GM18508 (cell line): ENCODE measurements around the gene CCDC39.
"Not testable (repeated sequence)": the region's sequence is repeated elsewhere in the genome, so short reads cannot be mapped to it uniquely, and the experiment has no call there.

Experiments used
- ATAC-seq: cut with Tn5 transposase; IDR thresholded peaks from one replicate; pipeline ENCODE4 v1.9.1; 2021; ENCODE audit warnings: moderate number of reproducible peaks; ENCODE audit not compliant: insufficient read depth, unreplicated experiment

Gene CCDC39

DNA sequence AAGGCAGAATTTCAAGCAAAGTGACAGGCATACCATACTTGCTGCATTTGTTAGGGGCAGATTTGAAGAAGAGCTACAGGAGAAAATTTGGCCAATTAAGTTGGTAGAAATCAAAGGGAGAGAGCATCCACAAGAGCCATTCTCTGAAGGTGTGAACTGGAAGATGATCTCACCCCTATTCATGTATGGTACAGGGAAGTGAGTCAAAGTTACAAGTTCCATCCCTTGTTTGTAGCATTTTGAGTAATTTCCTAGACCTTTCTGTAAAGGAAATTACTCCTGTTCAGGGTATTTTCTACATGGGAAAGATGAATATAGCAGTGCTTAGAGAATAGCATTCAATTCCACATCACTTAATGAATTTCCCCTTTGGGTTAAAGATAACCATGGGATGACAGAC is 48.9 kb downstream of the CCDC39 start:
- ATAC-seq = no peak

DNA sequence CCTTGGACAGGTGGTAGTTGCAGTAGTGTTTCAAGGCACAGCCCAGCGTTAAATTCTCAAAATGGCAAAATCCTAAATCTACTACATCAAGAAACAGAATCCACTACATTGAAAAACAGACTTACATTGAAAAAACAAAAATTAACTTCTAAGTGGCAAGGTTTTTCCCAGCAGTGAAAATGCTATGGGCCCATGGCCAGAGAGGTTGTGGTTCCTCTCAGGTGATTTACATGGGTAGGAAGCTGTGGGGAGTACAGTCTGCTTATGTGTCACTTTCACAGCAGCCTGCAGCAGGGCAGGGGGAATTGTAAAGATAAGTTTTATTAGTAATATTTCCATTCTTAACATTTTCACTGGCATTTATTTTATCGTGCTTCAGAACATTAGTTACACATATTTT is 52.4 kb downstream of the CCDC39 start:
- peak; percentile 96 for ATAC-seq

DNA sequence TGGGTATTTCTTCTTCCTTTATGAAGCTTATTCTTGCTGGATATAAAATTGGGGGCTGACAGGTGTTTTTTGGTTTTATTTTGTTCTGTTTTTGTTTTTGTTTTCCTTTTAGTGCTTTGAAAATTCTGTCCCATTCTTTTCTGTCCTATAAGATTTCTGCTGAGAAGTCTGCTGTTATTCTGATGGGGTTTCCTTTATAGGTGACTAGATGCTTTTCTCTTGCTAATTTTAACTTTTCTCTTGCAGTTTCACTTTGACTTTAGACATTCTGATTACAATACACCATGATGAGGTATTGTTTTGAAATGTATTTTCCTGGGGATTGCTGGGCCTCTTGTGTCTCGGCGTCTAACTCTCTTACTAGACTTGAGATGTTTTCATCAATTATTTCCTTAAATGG is 54.6 kb downstream of the CCDC39 start:
- ATAC-seq = peak; percentile 44

DNA sequence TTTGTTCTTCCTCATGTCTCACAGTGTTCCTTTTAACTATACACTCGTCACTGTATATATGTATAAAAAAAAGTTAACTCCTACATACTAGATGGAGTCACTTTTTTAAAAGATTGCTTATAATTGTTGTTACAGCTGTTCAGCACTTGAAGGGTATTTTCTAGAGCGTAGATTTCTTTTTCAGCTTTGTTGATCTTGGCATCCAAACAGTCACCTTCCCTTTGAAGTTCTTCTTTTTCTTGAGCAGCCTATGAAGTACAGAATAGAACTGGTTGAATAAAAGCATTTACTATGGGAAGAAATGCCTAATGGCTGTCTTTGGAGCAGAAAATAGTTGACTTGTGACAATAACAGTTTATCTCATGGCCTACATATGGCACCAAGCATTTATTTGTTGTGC is 59.6 kb downstream of the CCDC39 start:
- no peak for ATAC-seq

DNA sequence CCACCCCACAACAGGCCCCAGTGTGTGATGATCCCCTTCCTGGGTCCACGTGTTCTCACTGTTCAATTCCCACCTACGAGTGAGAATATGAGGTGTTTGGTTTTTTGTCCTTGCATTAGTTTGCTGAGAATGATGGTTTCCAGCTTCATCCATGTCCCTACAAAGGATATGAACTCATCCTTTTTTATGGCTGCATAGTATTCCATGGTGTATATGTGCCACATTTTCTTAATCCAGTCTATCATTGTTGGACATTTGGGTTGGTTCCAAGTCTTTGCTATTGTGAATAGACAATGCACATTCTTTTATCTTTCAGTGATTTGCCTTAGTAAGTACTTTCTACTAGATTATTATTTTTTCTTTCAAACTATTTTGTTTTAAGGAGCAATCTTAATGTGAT is 60.7 kb downstream of the CCDC39 start:
- ATAC-seq = not testable (repeated sequence)

DNA sequence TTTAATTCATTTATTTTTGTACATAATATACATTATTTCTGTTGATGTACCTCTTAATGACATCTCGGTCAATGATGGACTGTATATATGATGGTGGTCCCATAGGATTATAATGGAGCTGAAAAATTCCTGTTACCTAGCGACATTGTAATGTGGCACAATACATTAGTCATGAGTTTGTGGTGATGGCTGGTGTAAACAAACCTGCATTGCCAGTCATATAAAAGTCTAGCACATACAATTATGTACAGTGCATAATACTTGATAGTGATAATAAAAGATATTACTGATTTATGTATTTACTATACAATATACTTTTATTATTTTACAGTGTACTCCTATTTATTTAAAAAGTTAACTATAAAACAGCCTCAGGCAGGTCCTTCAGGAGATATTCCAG is 62.2 kb downstream of the CCDC39 start:
- ATAC-seq = no peak

GRCh38 chr3:180615954-180616353 is 63.3 kb downstream of the CCDC39 start:
- no peak for ATAC-seq

DNA sequence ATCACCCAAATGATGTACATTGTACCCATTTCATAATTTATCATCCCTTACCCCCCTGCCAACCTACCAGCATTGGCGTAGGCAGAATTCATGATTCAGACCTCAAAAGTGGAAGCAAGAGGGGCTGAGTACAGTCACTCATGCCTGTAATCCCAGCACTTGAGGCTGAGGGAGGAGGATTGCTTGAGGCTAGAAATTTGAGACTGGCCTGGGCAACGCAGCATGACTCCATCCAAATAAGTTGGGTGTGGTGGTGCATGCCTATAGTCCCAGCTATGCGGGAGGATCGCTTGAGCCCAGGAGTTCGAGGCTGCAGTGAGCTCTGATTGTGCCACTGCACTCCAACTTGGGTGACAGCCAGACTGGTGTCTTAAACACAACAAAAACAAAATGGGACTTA is 66.9 kb downstream of the CCDC39 start:
- no peak for ATAC-seq

GRCh38 chr3:180611006-180611405 is 68.3 kb downstream of the CCDC39 start:
- ATAC-seq = no peak

DNA sequence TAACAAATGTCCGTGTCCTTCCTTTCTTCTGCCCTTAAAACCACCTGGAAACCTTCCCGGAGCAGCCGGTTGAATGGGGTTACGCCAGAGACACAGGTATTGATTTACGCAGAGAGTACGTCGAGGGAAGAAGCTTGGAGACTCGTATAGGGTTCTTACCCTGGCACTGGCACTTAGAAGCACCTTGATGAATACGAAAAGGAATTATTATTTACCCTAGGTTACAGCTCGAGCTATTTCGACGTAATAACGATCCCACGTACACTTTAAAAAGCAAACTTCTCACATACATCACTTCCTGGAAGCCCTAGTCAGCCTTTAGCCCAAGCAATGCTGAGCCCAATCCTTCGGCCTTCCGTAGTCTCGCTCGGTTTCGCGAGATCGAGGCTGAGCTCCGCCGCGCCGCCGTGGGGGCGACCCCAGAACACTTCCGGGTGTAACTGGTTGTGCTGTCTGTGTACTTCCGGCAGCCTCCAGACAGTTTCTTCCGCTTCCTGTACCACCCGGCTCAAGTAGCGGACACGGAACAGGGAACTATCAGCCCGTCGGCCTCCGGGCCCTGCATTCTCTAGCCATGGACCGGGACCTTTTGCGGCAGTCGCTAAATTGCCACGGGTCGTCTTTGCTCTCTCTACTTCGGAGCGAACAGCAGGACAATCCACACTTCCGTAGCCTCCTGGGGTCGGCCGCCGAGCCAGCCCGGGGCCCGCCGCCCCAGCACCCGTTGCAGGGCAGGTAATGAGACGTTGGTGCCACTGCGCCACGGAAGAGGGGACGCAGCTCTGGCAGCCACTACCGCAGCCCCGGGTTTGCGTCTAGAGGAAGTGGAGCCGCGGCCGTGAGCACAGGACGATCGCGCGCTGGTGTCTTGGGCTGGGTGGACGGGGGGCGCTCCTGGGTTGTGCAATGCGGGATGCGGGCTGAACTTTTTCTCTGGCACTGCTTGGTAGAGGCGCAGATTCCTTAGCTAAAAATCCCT is 77.3 kb downstream of the CCDC39 start, which contains the start of gene TTC14:
Gene TTC14, plus strand, starts transcription at position 476 of the 979 bp plus-strand sequence. Its CDS starts 99 bp downstream, at position 575.
- ATAC-seq = peak; percentile 90

GRCh38 chr3:180600473-180600872 is 78.8 kb downstream of the CCDC39 start:
- no peak for ATAC-seq

DNA sequence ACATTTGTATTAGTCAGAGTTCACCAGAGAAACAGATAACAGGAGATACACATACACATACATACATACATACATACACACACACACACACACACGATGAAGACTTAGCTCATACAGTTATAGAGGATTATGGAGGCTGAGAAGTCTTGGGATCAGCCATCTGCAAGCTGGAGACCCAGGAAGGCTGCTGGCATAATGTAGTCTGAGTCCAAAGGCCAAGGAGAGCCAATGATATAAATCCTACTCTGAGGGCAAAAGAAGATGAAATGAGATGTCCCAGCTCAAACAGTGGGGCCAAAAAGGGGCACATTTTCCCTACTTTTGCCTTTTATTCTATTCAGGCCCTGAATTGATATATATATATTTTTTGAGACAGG is 83.7 kb downstream of the CCDC39 start:
- ATAC-seq = no peak

- ATAC-seq = no peak
Measured at GRCh38 chr3:180594631-180595558, 84.4 kb downstream of the CCDC39 start.

GRCh38 chr3:180593631-180594030 is 85.7 kb downstream of the CCDC39 start:
- not testable (repeated sequence) for ATAC-seq

GRCh38 chr3:180590396-180590795 is 88.9 kb downstream of the CCDC39 start:
- no peak for ATAC-seq

DNA sequence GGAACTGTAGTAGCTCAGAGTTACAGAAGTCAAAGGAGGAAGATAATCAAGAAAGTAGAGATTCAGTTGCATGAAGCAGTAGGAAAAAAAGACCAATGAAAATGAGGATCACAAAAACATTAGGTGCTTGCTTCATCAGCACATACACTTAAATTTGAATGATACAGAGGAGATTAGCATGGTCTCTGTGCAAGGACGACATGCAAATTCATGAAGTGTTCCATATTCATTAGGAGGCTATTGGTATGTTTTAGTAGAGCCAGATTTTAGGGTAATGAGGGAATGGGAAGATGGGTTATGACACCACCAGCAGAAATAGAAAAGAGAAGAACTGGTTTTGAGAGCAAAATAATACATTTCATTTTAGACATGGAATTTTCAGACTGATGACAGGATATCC is 98.4 kb downstream of the CCDC39 start:
- no peak for ATAC-seq

DNA sequence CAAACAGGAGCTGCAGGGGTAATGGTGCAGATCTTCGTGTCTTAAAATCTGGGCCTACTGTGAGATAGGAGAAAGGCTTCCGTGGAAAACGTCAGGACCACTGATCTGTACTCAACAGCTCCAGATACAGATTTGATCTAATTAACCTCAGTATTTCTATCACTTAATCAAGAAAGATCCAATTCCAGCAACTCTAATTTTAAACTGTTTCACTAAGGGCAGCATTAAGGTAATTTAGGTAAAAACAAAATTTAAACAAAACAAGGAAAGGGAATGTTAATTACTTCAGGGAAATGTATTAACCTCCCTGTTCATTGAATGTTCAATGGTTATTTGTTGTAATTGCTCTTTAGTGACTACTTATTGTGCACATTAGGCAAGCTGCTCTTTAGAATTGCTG is 103.7 kb downstream of the CCDC39 start:
- ATAC-seq = no peak

GRCh38 chr3:180571831-180572598 is 107.3 kb downstream of the CCDC39 start:
- ATAC-seq = peak; percentile 91

DNA sequence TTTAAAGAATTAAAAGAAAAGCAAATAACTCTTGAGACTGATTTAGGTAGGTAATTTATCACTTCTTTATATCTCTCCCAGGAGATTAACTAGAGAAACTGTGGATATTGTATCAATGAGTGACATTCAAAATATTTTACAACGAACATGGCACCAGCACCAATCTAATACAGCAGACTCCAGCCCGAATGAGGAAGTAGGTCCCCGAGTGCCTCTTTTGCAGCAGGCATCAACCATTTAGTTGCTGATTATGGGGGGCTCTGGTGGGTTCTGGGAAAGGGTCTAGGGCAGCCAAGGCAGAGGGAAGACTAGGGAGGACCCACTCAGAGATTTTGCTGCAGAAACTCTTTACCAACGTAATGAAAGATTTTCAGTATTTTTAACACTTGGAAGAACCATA is 109.1 kb downstream of the CCDC39 start:
- no peak for ATAC-seq

DNA sequence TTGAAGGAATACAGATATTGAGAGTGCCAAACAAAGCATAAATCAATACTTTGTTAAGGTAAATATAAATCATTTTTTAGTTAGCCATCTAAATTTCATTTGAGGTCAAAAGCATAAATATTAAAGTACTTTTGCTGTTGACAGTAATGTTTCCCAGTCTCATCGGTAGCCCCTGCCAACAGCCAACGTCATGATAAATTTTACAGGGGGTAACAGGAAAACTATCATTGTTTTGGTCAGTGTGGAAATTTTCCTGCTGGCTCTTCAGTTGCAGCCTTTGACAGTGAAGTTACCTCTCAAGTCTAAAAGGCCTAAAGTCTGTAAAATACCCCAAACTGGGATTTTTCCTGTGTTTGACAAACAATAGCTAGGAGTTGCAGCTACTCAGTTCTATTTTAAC is 114.6 kb downstream of the CCDC39 start:
- ATAC-seq = no peak
